ENCODE measurements around the gene ZNF699. TPM values are rescaled to one million over a fixed set of nuclear protein-coding genes. Genes with fewer than 3 reads are reported as not detected.

Gene ZNF699
- total RNA-seq, 4 donors from 2014 or later = 4.4 to 23.1 (median 9.0) TPM

- H3K27me3 ChIP-seq = no peaks in the 10 kb centered on the region
- H3K36me3 ChIP-seq = peaks cover 0 to 14% (median 0%) of the 10 kb centered on the region in 3 donors
- DNase-seq = no peak
- H3K4me1 ChIP-seq = no peaks in the 10 kb centered on the region
- no peak overlapping the region for H3K4me3 ChIP-seq
- peaks cover 0 to 77% (median 25%) of the 10 kb centered on the region in 4 donors for H3K9me3 ChIP-seq
- no peak overlapping the region for H3K27ac ChIP-seq
- TF ChIP-seq POLR2A (IDR thresholded peaks at IDR 0.05) = no peak
- no peak for TF ChIP-seq CTCF (IDR thresholded peaks at IDR 0.05)
Measured at GRCh38 chr19:9348253-9348652, 38.6 kb upstream of the ZNF699 start.

DNA sequence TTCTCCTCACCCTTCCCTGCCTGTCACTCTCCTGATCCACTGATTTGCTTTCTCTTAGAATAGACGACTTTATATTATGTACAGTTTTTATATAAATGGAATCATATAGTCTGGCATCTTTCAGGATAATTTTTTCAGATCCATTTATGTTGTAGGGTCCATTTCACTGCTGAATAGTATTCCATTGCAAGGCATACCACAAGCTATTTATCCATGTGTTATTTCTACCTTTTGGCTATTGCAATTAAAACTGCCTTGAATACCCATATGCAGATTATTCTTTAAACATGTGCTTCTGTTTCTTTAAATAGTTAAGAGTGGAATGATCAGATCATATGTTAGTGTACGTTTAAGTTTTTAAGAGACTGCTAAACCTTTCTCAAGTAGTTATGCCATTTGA lies 35.4 kb upstream of the ZNF699 start:
- peaks cover 0 to 47% (median 0%) of the 10 kb centered on the region in 3 donors for H3K36me3 ChIP-seq
- TF ChIP-seq POLR2A (IDR thresholded peaks at IDR 0.05) (no peak), CTCF (IDR thresholded peaks at IDR 0.05) (no peak)
- no peak overlapping the region for H3K27ac ChIP-seq
- H3K27me3 ChIP-seq = no peaks in the 10 kb centered on the region
- H3K4me3 ChIP-seq = no peak overlapping the region
- no peak for DNase-seq
- H3K9me3 ChIP-seq = peaks cover 0 to 92% (median 34%) of the 10 kb centered on the region in 4 donors
- no peaks in the 10 kb centered on the region for H3K4me1 ChIP-seq

DNA sequence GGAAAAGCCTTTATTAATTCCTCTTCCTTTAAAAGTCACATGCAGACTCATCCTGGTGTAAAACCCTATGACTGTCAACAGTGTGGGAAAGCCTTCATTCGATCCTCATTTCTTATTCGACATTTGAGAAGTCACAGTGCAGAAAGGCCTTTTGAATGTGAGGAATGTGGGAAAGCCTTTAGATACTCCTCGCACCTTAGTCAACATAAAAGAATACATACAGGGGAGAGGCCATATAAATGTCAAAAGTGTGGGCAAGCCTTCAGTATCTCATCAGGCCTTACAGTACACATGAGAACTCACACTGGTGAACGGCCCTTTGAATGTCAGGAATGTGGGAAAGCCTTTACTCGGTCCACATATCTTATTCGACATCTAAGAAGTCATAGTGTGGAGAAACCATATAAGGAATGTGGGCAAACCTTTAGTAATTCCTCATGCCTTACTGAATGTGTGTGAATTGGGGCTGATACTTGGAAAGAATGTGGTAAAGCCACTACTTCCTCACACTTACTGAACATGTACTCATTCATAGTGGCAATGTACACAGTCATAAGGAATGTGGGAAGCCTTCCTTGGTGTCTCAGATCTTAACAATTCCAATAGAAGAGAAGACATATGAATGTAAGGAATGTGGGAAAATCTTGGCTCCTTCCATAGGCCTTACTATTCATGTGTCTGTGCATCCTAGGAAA lies 33.1 kb upstream of the ZNF699 start:
- no peak overlapping the region for H3K4me3 ChIP-seq
- no peak overlapping the region for H3K27ac ChIP-seq
- peaks cover 0 to 98% (median 38%) of the 10 kb centered on the region in 4 donors for H3K9me3 ChIP-seq
- TF ChIP-seq CTCF (IDR thresholded peaks at IDR 0.05) = no peak
- TF ChIP-seq POLR2A (IDR thresholded peaks at IDR 0.05) = no peak
- H3K27me3 ChIP-seq = no peaks in the 10 kb centered on the region
- peaks cover 0 to 66% (median 0%) of the 10 kb centered on the region in 3 donors for H3K36me3 ChIP-seq
- no peak for DNase-seq
- H3K4me1 ChIP-seq = no peaks in the 10 kb centered on the region

GRCh38 chr19:9329999-9330398 lies 20.4 kb upstream of the ZNF699 start:
- H3K4me3 ChIP-seq = no peak overlapping the region
- peaks cover 0 to 34% (median 0%) of the 10 kb centered on the region in 3 donors for H3K36me3 ChIP-seq
- peaks cover 0 to 80% (median 11%) of the 10 kb centered on the region in 4 donors for H3K9me3 ChIP-seq
- H3K4me1 ChIP-seq = no peaks in the 10 kb centered on the region
- no peak for TF ChIP-seq CTCF (IDR thresholded peaks at IDR 0.05)
- TF ChIP-seq POLR2A (IDR thresholded peaks at IDR 0.05) = no peak
- no peak overlapping the region for H3K27ac ChIP-seq
- DNase-seq = no peak
- H3K27me3 ChIP-seq = no peaks in the 10 kb centered on the region

GRCh38 chr19:9324584-9324962 lies 14.9 kb upstream of the ZNF699 start:
- Histone ChIP-seq H3K27ac (peak overlapping the region; percentile 79 to 86 (median 84)), H3K4me1 (peaks cover 0 to 4% (median 2%) of the 10 kb centered on the region in 4 donors), H3K9me3 (peaks cover 0 to 41% (median 4%) of the 10 kb centered on the region in 4 donors), H3K4me3 (peak overlapping the region; percentile 63 to 83 (median 66)), H3K27me3 (no peaks in the 10 kb centered on the region), H3K36me3 (peaks cover 0 to 4% (median 0%) of the 10 kb centered on the region in 3 donors)
- DNase-seq = no peak
- TF ChIP-seq POLR2A (IDR thresholded peaks at IDR 0.05) (no peak), CTCF (IDR thresholded peaks at IDR 0.05) (no peak)
